ENCODE data around the gene NDE1. TPM values are rescaled to one million over a fixed set of nuclear protein-coding genes. Genes with fewer than 3 reads are reported as not detected.

Gene NDE1
- total and polyA plus RNA-seq, 2 donors (not counting 3 experiments of a cell fraction or from before 2014, with no cell fraction given): 28.0 to 90.2 TPM

- Histone ChIP-seq H3K9me3 (replicated peaks; ENCODE audit: control insufficient read depth, insufficient read depth, low read length) (no peaks in the 10 kb centered on the region), H3K36me3 (ENCODE audit: control insufficient read depth in 2 of 2, extremely low read depth in 1 of 2, insufficient read depth in 2 of 2, low read length in 2 of 2) (no peaks in the 10 kb centered on the region), H3K79me2 (ENCODE audit: control insufficient read depth, insufficient read depth, low read length) (no peaks in the 10 kb centered on the region), H3K9me1 (replicated peaks; ENCODE audit: control insufficient read depth, extremely low read depth, insufficient read depth, low read length) (no peaks in the 10 kb centered on the region), H4K20me1 (replicated peaks; ENCODE audit: control insufficient read depth, extremely low read depth, insufficient read depth, low read length) (no peaks in the 10 kb centered on the region), H2AFZ (ENCODE audit: low read depth, low read length) (no peak overlapping the region), H3K4me2 (ENCODE audit: insufficient read depth, low read length) (no peak overlapping the region), H3K4me1 (ENCODE audit: control insufficient read depth, extremely low read depth, insufficient read depth, low read length) (no peaks in the 10 kb centered on the region), H3K9ac (replicated peaks; ENCODE audit: extremely low read depth, insufficient read depth, low read length) (no peak overlapping the region), H3K4me3 (replicated peaks in 1 of 3; ENCODE audit: insufficient read depth in 1 of 3, low read depth in 1 of 3, low read length in 3 of 3) (no peak overlapping the region), H3K27me3 (ENCODE audit: control insufficient read depth in 2 of 2, insufficient read depth in 2 of 2, low read length in 2 of 2) (peaks cover 2 to 6% of the 10 kb centered on the region in 2 experiments), H3K27ac (ENCODE audit: insufficient read depth, low read depth, low read length) (no peak overlapping the region)
- peak; percentile 90 for FAIRE-seq
- ChIA-PET CTCF (interaction anchor here (0.6 to 5.4 kb wide), 19 partner anchors 8 to 428 kb away, joined by 3 to 73 read pairs (median 3); no protein-coding TSS in a partner anchor), POLR2A (no interaction called here)
- DNase-seq (ENCODE audit: low read depth, low spot score): peak; percentile 44
- BruUV-seq (replicated peaks): no TSS peak
- no peak for TF ChIP-seq GATA2 (IDR thresholded peaks at IDR 0.05; ENCODE audit: insufficient read depth, insufficient read length, low read depth, low read length)
- TF ChIP-seq CTCF (IDR thresholded peaks at IDR 0.05; ENCODE audit: extremely low read depth in 1 of 2, insufficient read depth in 1 of 2, low read depth in 1 of 2, low read length in 2 of 2): peak; percentile 61 to 72
- intact Hi-C loops (cut with micrococcal nuclease): loop anchor here (1.0 kb wide), 3 partner anchors 56 to 428 kb away; no protein-coding TSS in a partner anchor
- dilution Hi-C loops (cut with MboI; ENCODE audit: extremely low pct_ligation_motif_present, low sequenced_read_pairs): no loop called here
These were observed 115.8 kb downstream of the NDE1 start for GRCh38 chr16:15765880-15766279.

- ChIA-PET CTCF (interaction anchor here (5.4 kb wide), 1 partner anchor 55 kb away, joined by 73 read pairs; no protein-coding TSS in a partner anchor), POLR2A (no interaction called here)
- intact Hi-C loops (cut with micrococcal nuclease): loop anchor here (1.0 kb wide), 3 partner anchors 55 to 427 kb away; no protein-coding TSS in a partner anchor
- H3K9me3 ChIP-seq (replicated peaks; ENCODE audit: control insufficient read depth, insufficient read depth, low read length): no peaks in the 10 kb centered on the region
- H3K79me2 ChIP-seq (ENCODE audit: control insufficient read depth, insufficient read depth, low read length): no peaks in the 10 kb centered on the region
- H2AFZ ChIP-seq (ENCODE audit: low read depth, low read length): no peak overlapping the region
- no peak overlapping the region for H3K4me3 ChIP-seq (replicated peaks in 1 of 3; ENCODE audit: insufficient read depth in 1 of 3, low read depth in 1 of 3, low read length in 3 of 3)
- DNase-seq (ENCODE audit: low read depth, low spot score) (no peak), FAIRE-seq (no peak)
- no TSS peak for BruUV-seq (replicated peaks)
- dilution Hi-C loops (cut with MboI; ENCODE audit: extremely low pct_ligation_motif_present, low sequenced_read_pairs): no loop called here
- no peaks in the 10 kb centered on the region for H3K36me3 ChIP-seq (ENCODE audit: control insufficient read depth in 2 of 2, extremely low read depth in 1 of 2, insufficient read depth in 2 of 2, low read length in 2 of 2)
- H3K4me2 ChIP-seq (ENCODE audit: insufficient read depth, low read length): no peak overlapping the region
- no peaks in the 10 kb centered on the region for H4K20me1 ChIP-seq (replicated peaks; ENCODE audit: control insufficient read depth, extremely low read depth, insufficient read depth, low read length)
- H3K4me1 ChIP-seq (ENCODE audit: control insufficient read depth, extremely low read depth, insufficient read depth, low read length): no peaks in the 10 kb centered on the region
- no peak overlapping the region for H3K9ac ChIP-seq (replicated peaks; ENCODE audit: extremely low read depth, insufficient read depth, low read length)
- no peak overlapping the region for H3K27ac ChIP-seq (ENCODE audit: insufficient read depth, low read depth, low read length)
- peaks cover 2 to 6% of the 10 kb centered on the region in 2 experiments for H3K27me3 ChIP-seq (ENCODE audit: control insufficient read depth in 2 of 2, insufficient read depth in 2 of 2, low read length in 2 of 2)
- TF ChIP-seq JUN (IDR thresholded peaks at IDR 0.05; ENCODE audit: borderline replicate concordance, insufficient read depth, insufficient read length, low read depth) (no peak), CTCF (IDR thresholded peaks at IDR 0.05; ENCODE audit: extremely low read depth in 1 of 2, insufficient read depth in 1 of 2, low read depth in 1 of 2, low read length in 2 of 2) (no peak), MYC (IDR thresholded peaks at IDR 0.05; ENCODE audit: low read depth, low read length) (no peak)
- H3K9me1 ChIP-seq (replicated peaks; ENCODE audit: control insufficient read depth, extremely low read depth, insufficient read depth, low read length): no peaks in the 10 kb centered on the region
These were observed 116.9 kb downstream of the NDE1 start for GRCh38 chr16:15766918-15767317.

All from endothelial cell of umbilical vein (primary cell).